ENCODE data around the gene KEAP1. TPM values are rescaled to one million over a fixed set of nuclear protein-coding genes. Genes with fewer than 3 reads are reported as not detected.

KEAP1 gene
- total and polyA plus RNA-seq, 2 of the 8 experiments (the other 6 are each of a cell fraction or from before 2014, with no cell fraction given) = 80.6 to 106 TPM

DNA sequence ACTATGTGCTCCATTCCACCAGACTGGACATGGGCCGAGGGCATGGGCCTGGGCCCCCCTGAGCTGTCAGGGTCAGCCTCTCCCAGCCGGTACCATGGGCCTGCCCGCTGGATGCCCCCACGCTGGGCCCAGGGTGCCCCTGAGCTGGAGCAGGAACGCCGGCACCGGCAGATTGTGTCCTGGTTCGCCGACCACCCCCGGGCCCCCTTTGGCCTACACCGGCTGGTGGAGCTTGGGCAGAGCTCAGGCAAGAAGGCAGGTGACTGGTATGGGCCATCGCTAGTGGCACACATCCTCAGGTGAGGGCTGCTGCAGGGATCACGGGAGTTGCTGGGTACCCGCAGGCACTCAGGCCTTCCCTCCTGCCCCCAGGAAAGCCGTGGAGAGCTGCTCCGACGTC, 43.7 kb upstream of the KEAP1 start:
- H3K9ac ChIP-seq (replicated peaks in 1 of 4; ENCODE audit: extremely low read depth in 1 of 4, low read depth in 3 of 4, low read length in 3 of 4) = no peak overlapping the region
- H3K4me2 ChIP-seq (ENCODE audit: insufficient read depth in 1 of 2, low read depth in 2 of 2, low read length in 2 of 2) = no peak overlapping the region
- no peak overlapping the region for H3K14ac ChIP-seq (ENCODE audit: insufficient read length)
- DNase-seq (ENCODE audit: low read depth in 1 of 2, low spot score in 2 of 2) (no peak), FAIRE-seq (no peak)
- ChIA-PET POLR2A (ENCODE audit: partially characterized antibody) (interaction anchor here (0.8 to 2.8 kb wide), 3 partner anchors 8 to 14 kb away, joined by 4 to 9 read pairs (median 9); no protein-coding TSS in a partner anchor), CTCF (ENCODE audit: partially characterized antibody) (interaction anchor here (0.5 to 1.6 kb wide), 7 partner anchors 9 to 308 kb away, joined by 3 to 5 read pairs (median 3); partner anchors contain the start of gene S1PR5)
- H4K8ac ChIP-seq (ENCODE audit: extremely low read depth, insufficient read depth, low read length) = no peak overlapping the region
- H4K20me1 ChIP-seq (replicated peaks in 1 of 2; ENCODE audit: control insufficient read depth in 1 of 2, insufficient read depth in 2 of 2, low read length in 2 of 2) = peaks cover 0 to 9% of the 10 kb centered on the region in 2 experiments
- peaks cover 0 to 4% (median 3%) of the 10 kb centered on the region in 4 experiments; a peak in 4 of 7 replicates for H3K4me1 ChIP-seq (replicated peaks in 1 of 4; ENCODE audit: control insufficient read depth in 3 of 4, insufficient read depth in 4 of 4, low read length in 3 of 4)
- H2BK12ac ChIP-seq (ENCODE audit: low read depth, low read length) = no peak overlapping the region
- no peak overlapping the region for H2BK120ac ChIP-seq (replicated peaks; ENCODE audit: low read depth, low read length)
- H2AFZ ChIP-seq (ENCODE audit: low read length) = no peak overlapping the region
- H3K9me3 ChIP-seq (ENCODE audit: insufficient read depth in 2 of 2, low read depth in 1 of 2, low read length in 1 of 2) = no peaks in the 10 kb centered on the region
- H3K18ac ChIP-seq (ENCODE audit: extremely low read depth, low read length) = no peak overlapping the region
- H3K56ac ChIP-seq (replicated peaks; ENCODE audit: insufficient read length, low read depth, low read length) = no peak overlapping the region
- peaks cover 9% of the 10 kb centered on the region for H3K79me1 ChIP-seq (ENCODE audit: low read depth, low read length)
- no peak overlapping the region for H3K23ac ChIP-seq (ENCODE audit: insufficient read length)
- H4K91ac ChIP-seq (replicated peaks; ENCODE audit: insufficient read length, low read length) = no peak overlapping the region
- H3K36me3 ChIP-seq (ENCODE audit: control insufficient read depth in 2 of 4, insufficient read depth in 4 of 4, low read length in 3 of 4) = peaks cover 2 to 18% (median 14%) of the 10 kb centered on the region in 4 experiments; a peak in 6 of 8 replicates
- WGBS, 2 experiments (ENCODE audit: extremely low coverage in 1 of 2, insufficient coverage in 1 of 2, insufficient read length in 1 of 2, insufficient replicate concordance in 2 of 2, low coverage in 1 of 2, low lambda C conversion rate in 2 of 2, missing lambda C conversion rate in 1 of 2) = 98% methylated on average over 15 of the region's 17 CpGs; no CpG with 5 or more reads in 1 of the 2 experiments
- H2BK20ac ChIP-seq (ENCODE audit: low read length) = no peak overlapping the region
- H2BK15ac ChIP-seq (ENCODE audit: low read length) = no peak overlapping the region
- no peak overlapping the region for H3K4me3 ChIP-seq (ENCODE audit: extremely low read depth in 1 of 4, insufficient read depth in 2 of 4, low read depth in 3 of 4, low read length in 4 of 4)
- H3K23me2 ChIP-seq (ENCODE audit: low read depth, low read length) = peaks cover 2% of the 10 kb centered on the region; the same call in 1 of the 2 replicates
- no peak overlapping the region for H2AK5ac ChIP-seq (ENCODE audit: low read depth, low read length)
- H3K79me2 ChIP-seq (ENCODE audit: control insufficient read depth in 1 of 2, insufficient read depth in 2 of 2, low read length in 2 of 2) = peaks cover 0 to 16% of the 10 kb centered on the region in 2 experiments; a peak in 2 of 4 replicates
- no peaks in the 10 kb centered on the region for H3K27me3 ChIP-seq (replicated peaks in 1 of 4; ENCODE audit: control insufficient read depth in 3 of 4, extremely low read depth in 1 of 4, insufficient read depth in 3 of 4, low read length in 3 of 4)
- H4K5ac ChIP-seq (ENCODE audit: insufficient read length, low read depth, low read length) = no peak overlapping the region
- no peak overlapping the region for H2BK5ac ChIP-seq (ENCODE audit: low read depth, low read length)
- no peak overlapping the region for H3K4ac ChIP-seq (replicated peaks; ENCODE audit: insufficient read length, low read depth, low read length)
- no peak overlapping the region for H3K27ac ChIP-seq (ENCODE audit: low read depth, low read length)
- TF ChIP-seq TAF1 (IDR thresholded peaks at IDR 0.05; ENCODE audit: low read depth, low read length) (no peak), TEAD4 (IDR thresholded peaks at IDR 0.05; ENCODE audit: low read depth, low read length) (no peak), KDM4A (IDR thresholded peaks at IDR 0.05; ENCODE audit: low read depth, low read length, severe bottlenecking) (no peak), SP2 (IDR thresholded peaks at IDR 0.05; ENCODE audit: low read length) (no peak), BRCA1 (IDR thresholded peaks at IDR 0.05; ENCODE audit: low read depth, low read length) (no peak)

All from H1 (cell line).